Measurements from ENCODE around the gene CASQ1.

Gene CASQ1

DNA sequence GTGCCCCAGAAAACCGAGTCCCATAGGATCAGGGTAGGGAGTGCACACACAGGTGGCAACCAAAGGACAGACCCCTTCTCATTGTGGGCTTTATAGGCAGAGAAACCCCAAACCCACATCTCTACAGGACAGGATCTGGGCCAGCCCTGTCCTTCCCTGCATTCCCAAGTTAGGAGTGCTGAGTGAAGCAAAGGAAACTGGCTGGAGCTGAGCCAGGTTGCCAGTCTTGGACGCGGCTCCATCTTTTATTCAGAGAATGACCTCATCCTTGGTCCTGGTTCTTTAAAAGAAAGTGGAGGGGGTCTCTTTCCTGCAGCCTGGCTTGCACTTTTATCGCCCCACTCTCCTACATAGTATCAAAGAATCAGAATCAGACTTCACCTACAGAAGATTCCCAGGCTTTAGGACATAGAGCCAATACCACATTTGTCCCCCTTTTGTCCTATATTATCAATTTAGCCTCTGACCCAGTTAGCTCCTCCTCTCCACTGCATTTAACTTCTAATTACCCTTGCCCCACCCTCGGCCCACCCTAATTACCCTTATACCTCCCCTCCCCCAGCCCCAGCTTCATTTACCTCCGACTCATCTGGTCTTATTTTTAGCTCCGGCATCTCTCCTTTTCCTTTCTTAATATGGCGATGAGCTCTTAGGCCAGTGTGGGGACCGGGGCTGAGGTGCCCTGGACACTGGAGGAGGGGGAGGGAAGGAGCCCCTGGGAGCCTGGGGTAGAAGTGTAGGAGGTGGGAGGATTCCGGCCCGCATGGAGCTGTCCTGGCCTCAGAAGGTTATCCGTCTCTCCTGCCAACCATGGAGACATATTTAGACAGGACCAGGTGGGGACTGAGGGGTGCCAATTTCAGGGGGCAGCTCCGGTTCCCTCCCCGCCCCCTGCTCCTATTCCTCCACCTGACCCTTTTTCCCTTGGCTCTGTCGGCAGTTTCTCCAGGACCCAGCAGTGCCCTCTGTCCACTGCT lies at the start of gene CASQ1:
CASQ1 (plus strand) TSS at position 927 of the 977 bp plus-strand sequence. CDS start 177 bp downstream, outside the sequence.
- no peak within 1 kb of the TSS for H3K27ac ChIP-seq
- no peaks in the 10 kb centered on the region for H3K9me3 ChIP-seq
- peaks cover under 1% of the 10 kb centered on the region for H3K27me3 ChIP-seq
- H3K4me3 ChIP-seq (ENCODE audit: low read depth in 1 of 2, low read length in 1 of 2): no peak within 1 kb of the TSS
- TF ChIP-seq, protein P1, sequence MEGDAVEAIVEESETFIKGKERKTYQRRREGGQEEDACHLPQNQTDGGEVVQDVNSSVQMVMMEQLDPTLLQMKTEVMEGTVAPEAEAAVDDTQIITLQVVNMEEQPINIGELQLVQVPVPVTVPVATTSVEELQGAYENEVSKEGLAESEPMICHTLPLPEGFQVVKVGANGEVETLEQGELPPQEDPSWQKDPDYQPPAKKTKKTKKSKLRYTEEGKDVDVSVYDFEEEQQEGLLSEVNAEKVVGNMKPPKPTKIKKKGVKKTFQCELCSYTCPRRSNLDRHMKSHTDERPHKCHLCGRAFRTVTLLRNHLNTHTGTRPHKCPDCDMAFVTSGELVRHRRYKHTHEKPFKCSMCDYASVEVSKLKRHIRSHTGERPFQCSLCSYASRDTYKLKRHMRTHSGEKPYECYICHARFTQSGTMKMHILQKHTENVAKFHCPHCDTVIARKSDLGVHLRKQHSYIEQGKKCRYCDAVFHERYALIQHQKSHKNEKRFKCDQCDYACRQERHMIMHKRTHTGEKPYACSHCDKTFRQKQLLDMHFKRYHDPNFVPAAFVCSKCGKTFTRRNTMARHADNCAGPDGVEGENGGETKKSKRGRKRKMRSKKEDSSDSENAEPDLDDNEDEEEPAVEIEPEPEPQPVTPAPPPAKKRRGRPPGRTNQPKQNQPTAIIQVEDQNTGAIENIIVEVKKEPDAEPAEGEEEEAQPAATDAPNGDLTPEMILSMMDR (IDR thresholded peaks at IDR 0.05): no peak
- H3K36me3 ChIP-seq: no peaks in the 10 kb centered on the region
- no peaks in the 10 kb centered on the region for H3K4me1 ChIP-seq (ENCODE audit: control insufficient read depth in 1 of 2, insufficient read depth in 1 of 2, low read depth in 1 of 2, low read length in 1 of 2)

GRCh38 chr1:160143695-160144094 lies 46.7 kb upstream of the CASQ1 start:
- no peaks in the 10 kb centered on the region for H3K4me1 ChIP-seq (ENCODE audit: control insufficient read depth in 1 of 2, insufficient read depth in 1 of 2, low read depth in 1 of 2, low read length in 1 of 2)
- no peaks in the 10 kb centered on the region for H3K27me3 ChIP-seq
- H3K9me3 ChIP-seq: no peaks in the 10 kb centered on the region
- no peak overlapping the region for H3K27ac ChIP-seq
- H3K36me3 ChIP-seq: no peaks in the 10 kb centered on the region
- TF ChIP-seq, protein P1 (IDR thresholded peaks at IDR 0.05): no peak
- no peak overlapping the region for H3K4me3 ChIP-seq (ENCODE audit: low read depth in 1 of 2, low read length in 1 of 2)

- Histone ChIP-seq H3K4me1 (ENCODE audit: control insufficient read depth in 1 of 2, insufficient read depth in 1 of 2, low read depth in 1 of 2, low read length in 1 of 2) (no peaks in the 10 kb centered on the region), H3K27ac (no peak overlapping the region), H3K4me3 (ENCODE audit: low read depth in 1 of 2, low read length in 1 of 2) (no peak overlapping the region), H3K36me3 (no peaks in the 10 kb centered on the region), H3K9me3 (no peaks in the 10 kb centered on the region), H3K27me3 (no peaks in the 10 kb centered on the region)
- TF ChIP-seq, protein P1 (IDR thresholded peaks at IDR 0.05): no peak
Observed at GRCh38 chr1:160144921-160145320, 45.5 kb upstream of the CASQ1 start.

GRCh38 chr1:160146107-160146506 lies 44.3 kb upstream of the CASQ1 start:
- Histone ChIP-seq H3K4me3 (ENCODE audit: low read depth in 1 of 2, low read length in 1 of 2) (no peak overlapping the region), H3K9me3 (no peaks in the 10 kb centered on the region), H3K4me1 (ENCODE audit: control insufficient read depth in 1 of 2, insufficient read depth in 1 of 2, low read depth in 1 of 2, low read length in 1 of 2) (no peaks in the 10 kb centered on the region), H3K27me3 (no peaks in the 10 kb centered on the region), H3K36me3 (no peaks in the 10 kb centered on the region), H3K27ac (no peak overlapping the region)
- TF ChIP-seq, protein P1 (IDR thresholded peaks at IDR 0.05): no peak

- H3K36me3 ChIP-seq: no peaks in the 10 kb centered on the region
- H3K4me1 ChIP-seq (ENCODE audit: control insufficient read depth in 1 of 2, insufficient read depth in 1 of 2, low read depth in 1 of 2, low read length in 1 of 2): no peaks in the 10 kb centered on the region
- TF ChIP-seq, protein P1 (IDR thresholded peaks at IDR 0.05): no peak
- H3K27me3 ChIP-seq: no peaks in the 10 kb centered on the region
- H3K4me3 ChIP-seq (ENCODE audit: low read depth in 1 of 2, low read length in 1 of 2): no peak overlapping the region
- H3K9me3 ChIP-seq: no peaks in the 10 kb centered on the region
- H3K27ac ChIP-seq: no peak overlapping the region
Observed at GRCh38 chr1:160148121-160148520, 42.3 kb upstream of the CASQ1 start.
